HG02981 (cell line): ENCODE data around the gene FMN1.
A peak's percentile ranks its signal among the peaks of the same experiment; 100 is the strongest.

Source experiments
- ATAC-seq: cut with Tn5 transposase; IDR thresholded peaks from one replicate; pipeline ENCODE4 v1.9.1; 2021; ENCODE audit warnings: mild to moderate bottlenecking, moderate library complexity; ENCODE audit not compliant: unreplicated experiment

Gene FMN1

GRCh38 chr15:33068511-33068990, 126.0 kb downstream of the FMN1 start:
- ATAC-seq = no peak

- peak; percentile 53 for ATAC-seq
Observed at GRCh38 chr15:33068007-33068481, 126.5 kb downstream of the FMN1 start.

- no peak for ATAC-seq
Observed at GRCh38 chr15:33067456-33067855, 127.1 kb downstream of the FMN1 start.

GRCh38 chr15:33066584-33066983, 127.9 kb downstream of the FMN1 start:
- no peak for ATAC-seq

- no peak for ATAC-seq
Observed at GRCh38 chr15:33064878-33065277, 129.6 kb downstream of the FMN1 start.

GRCh38 chr15:33059184-33059583, 135.3 kb downstream of the FMN1 start:
- ATAC-seq = no peak

GRCh38 chr15:33057845-33058244, 136.7 kb downstream of the FMN1 start:
- no peak for ATAC-seq

GRCh38 chr15:33055962-33056361, 138.6 kb downstream of the FMN1 start:
- ATAC-seq = no peak

- ATAC-seq = no peak
Observed at GRCh38 chr15:33051528-33051927, 143.0 kb downstream of the FMN1 start.

GRCh38 chr15:33048255-33048654, 146.3 kb downstream of the FMN1 start:
- no peak for ATAC-seq

- ATAC-seq = no peak
Observed at GRCh38 chr15:33047077-33047476, 147.4 kb downstream of the FMN1 start.

GRCh38 chr15:33046329-33046728, 148.2 kb downstream of the FMN1 start:
- ATAC-seq = no peak

GRCh38 chr15:33045066-33045810, 149.3 kb downstream of the FMN1 start:
- ATAC-seq = no peak

- no peak for ATAC-seq
Observed at GRCh38 chr15:33044598-33044997, 149.9 kb downstream of the FMN1 start.

GRCh38 chr15:33043636-33044035, 150.9 kb downstream of the FMN1 start:
- ATAC-seq = no peak

GRCh38 chr15:33040496-33040895, 154.0 kb downstream of the FMN1 start:
- ATAC-seq = no peak

GRCh38 chr15:33034588-33034987, 159.9 kb downstream of the FMN1 start:
- ATAC-seq = no peak

GRCh38 chr15:33032053-33032452, 162.5 kb downstream of the FMN1 start:
- no peak for ATAC-seq

GRCh38 chr15:33031324-33031821, 163.1 kb downstream of the FMN1 start:
- no peak for ATAC-seq

GRCh38 chr15:33030315-33030714, 164.2 kb downstream of the FMN1 start:
- ATAC-seq = no peak

- ATAC-seq = no peak
Observed at GRCh38 chr15:33029109-33029652, 165.3 kb downstream of the FMN1 start.

- no peak for ATAC-seq
Observed at GRCh38 chr15:33028495-33028894, 166.0 kb downstream of the FMN1 start.
